C4-2B (cell line): ENCODE data around the gene PTPRF.

Experiments used
- CTCF ChIP-seq: fragments of 450-650 bp; conservative IDR thresholded peaks from 2 replicates; pipeline ENCODE4 v1.5.1; 2017; ENCODE audit warnings: mild to moderate bottlenecking
- ZFX ChIP-seq: fragments of 450-650 bp; IDR thresholded peaks from 2 replicates; pipeline ENCODE4 v1.6.1; 2017

- TF ChIP-seq CTCF (no peak), ZFX (no peak)
Observed at GRCh38 chr1:43520100-43520778, 10.4 kb upstream of the PTPRF start.
